ENCODE data around the gene GABARAPL2. TPM values are rescaled to one million over a fixed set of nuclear protein-coding genes. Genes with fewer than 3 reads are reported as not detected.
"Not testable (repeated sequence)": the region's sequence is repeated elsewhere in the genome, so short reads cannot be mapped to it uniquely, and the experiment has no call there.

GABARAPL2 gene, protein sequence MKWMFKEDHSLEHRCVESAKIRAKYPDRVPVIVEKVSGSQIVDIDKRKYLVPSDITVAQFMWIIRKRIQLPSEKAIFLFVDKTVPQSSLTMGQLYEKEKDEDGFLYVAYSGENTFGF
- 94.1 and 105 TPM in 2 replicates for total RNA-seq
- 255 TPM for polyA plus RNA-seq (2012)

DNA sequence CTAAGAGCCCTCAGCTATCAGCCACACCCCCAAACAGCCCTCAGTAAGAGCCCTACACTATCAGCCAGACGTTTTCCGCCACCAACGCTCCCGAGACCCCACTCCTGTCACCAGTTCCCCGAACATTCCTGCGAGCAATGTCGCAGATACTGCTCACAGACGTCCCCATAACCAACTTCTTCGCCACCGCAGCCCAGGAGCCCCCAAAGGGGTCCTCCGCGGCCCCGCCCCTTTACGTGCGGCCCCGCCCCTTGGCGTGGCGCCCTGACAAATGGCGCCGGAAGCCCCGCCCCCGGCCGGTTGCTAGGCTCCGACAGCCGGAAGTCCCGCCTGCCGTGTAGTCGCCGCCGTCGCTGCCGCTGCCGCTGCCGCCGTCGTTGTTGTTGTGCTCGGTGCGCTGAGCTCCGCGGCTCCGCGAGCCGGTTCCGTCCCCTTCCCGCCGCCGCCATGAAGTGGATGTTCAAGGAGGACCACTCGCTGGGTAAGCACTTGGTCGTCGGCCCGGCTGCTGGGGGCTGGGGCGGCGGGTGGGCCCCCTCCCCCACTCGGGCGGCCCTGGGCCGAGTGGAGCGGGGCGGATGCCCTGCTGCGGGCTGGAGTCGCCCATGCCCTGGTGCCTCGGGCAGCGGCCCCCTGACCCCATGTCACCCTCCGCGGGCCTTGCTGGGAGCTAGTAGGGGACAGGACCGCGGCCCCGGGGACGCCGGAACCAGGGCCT lies at the start of gene GABARAPL2:
Gene GABARAPL2 (plus strand): TSS at position 340 of the 718 bp plus-strand sequence. CDS start 108 bp downstream, at position 448.
- peak; percentile 83 for DNase-seq (ENCODE audit: low read depth)

DNA sequence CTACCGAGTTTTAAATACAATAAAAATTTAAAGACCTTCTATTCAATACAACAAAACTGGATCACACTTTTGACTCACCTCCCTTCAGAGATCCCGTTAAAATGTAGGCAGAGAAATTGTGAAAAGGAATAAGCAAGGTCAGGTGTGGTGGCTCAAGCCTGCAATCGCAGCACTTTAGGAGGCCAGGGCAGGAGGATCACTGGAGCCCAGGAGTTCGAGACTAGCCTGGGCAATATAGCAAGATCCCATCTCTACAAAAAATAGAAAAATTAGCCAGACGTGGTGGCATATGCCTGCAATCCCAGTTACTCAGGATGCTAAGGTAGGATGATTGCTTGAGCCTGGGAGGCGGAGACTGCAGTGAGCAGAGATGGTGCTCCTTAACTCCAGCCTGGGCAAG lies 47.0 kb upstream of the GABARAPL2 start:
- DNase-seq (ENCODE audit: low read depth) = no peak

DNA sequence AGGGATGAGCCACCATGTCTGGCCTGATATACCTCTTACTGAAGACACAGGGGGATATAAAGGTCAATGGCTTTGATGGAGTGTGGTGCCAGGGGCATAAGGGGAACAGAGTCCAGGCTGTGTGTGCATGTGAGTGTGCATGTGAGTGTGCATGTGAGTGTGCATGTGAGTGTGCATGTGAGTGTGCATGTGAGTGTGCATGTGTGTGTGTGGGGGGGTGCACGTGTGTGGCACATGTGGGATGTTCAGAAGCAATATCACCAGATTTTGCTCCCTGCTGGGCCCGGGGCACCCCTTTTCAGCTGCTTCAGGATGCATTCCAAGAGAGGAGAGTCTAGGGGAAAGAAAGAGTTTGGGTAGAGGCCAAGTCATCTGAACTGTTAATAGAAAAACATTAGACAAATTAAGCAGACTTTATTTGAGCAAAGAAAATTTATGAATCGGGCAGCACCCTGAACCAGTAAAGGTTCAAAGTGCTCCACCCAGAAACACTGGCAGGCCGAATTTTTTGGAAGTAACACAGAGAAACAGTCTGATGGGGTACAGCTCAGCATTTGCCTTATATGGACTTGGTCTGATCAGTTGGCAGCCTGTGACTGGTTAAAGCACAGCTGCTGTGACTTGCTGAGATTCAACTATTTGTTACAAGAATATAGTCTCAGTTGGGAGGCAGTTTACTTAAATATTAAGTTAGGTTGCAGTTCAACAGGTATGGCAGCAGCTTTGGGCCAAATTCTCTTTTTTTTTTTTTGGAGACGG lies 40.0 kb upstream of the GABARAPL2 start:
- DNase-seq (ENCODE audit: low read depth) = no peak

DNA sequence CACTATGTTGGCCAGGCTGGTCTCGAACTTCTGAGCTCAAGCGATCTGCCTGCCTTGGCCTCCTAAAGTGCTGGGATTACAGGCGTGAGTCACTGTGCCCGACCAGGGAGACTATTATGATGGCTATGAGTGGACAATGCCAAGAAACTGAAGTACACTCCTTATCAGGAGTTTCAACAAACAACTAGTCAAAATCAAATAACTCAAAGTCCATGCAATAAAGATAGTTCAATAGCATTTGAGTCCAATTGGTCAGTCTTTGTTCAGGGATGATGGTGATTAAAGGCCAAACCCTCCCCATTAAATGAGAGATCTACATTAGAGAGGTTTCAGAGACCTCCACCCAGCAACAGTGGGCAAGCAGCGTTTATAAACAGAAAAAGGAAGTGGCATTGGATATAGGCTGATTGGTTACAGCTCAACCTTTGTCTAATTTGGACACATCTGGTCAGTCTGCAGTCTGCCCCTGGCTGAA lies 38.3 kb upstream of the GABARAPL2 start:
- DNase-seq (ENCODE audit: low read depth) = no peak

DNA sequence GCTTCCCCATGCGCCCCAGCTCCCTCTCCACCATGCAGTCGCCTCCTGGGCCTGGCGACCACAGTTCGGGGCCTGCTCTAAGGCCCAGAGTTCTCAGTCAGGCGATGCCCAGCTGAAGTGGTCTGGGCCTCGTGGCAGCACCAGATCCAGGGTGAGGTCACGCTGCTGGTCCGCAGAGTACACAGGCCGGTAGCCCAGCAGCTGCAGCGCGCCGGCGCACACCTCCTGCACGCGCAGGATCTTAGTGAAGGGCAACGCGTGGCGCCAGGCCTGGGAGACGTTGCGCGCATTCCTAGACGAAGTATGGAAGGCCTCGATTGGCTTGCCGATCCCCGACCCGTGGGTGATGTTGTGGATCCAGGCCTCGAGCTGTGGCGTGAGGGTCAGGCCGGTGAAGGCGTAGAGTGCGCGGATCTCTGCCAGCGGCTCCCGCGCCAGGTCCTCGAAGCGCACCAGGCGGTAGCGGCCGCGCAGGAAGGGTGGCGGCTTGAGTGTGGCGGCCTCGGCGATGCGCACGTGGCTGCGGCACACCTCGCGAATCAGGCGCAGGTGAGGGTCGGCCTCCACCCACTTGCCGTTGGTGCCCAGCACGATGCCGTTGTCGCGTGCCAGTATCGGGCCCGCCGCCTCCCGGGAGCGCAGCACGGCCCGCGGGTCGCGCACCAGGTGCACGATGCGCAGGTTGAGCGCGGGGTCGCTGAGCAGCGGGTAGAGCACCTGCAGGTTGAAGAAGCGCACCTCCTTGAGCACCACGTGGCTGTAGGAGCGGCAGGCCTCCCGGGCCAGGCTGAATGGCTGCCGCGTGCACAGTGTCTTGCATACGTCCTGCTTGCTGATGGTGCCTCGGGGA lies 36.9 kb upstream of the GABARAPL2 start:
- no peak for DNase-seq (ENCODE audit: low read depth)

DNA sequence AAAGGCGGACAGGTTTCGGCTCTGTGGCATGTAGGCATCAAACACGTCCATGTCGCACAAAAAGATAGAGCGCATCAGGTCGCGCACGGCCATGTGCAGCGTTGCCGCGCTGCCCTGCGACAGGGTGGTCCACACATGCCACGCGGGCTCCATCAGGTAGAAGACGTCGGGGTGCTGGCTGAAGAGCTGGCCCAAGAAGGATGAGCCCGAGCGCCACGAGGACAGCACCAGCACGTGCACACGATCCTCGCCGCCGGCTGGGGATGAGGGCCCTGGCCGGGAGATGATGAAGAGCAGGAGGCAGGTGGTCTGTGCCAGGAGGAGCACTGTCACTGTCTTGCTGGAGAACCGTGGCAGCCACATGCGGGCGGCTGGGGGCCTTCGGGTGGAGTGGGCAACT lies 36.2 kb upstream of the GABARAPL2 start:
- no peak for DNase-seq (ENCODE audit: low read depth)

DNA sequence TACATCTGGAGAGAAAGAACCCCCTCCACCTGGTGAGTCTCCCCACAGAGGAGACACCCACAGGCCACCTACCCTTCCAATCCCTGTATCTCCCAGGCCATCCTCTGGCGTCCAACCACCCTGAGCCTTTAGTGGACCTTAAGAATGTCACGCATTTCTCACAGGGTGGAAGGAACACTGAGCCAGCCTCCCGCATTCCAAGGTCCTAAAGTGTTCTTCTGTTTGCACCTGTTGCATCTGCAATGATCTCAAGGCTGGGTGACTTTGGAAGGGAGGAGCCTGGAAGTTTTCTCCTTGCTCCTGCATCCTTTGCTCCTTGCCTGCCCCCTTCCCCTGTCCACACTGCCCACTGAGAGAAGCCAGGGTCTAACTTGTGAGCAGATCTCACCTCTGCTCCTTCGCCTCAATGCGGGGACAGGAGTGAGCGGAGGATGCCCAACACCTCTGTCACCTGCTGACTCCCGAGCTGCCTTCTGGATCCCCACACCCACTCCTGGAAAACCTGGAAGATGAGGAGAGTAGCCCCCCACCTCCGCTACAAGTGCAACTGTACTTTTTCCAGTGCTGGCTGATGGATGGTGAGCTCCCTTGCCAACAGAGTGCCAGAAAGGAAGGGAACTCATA lies 33.9 kb upstream of the GABARAPL2 start:
- no peak for DNase-seq (ENCODE audit: low read depth)

DNA sequence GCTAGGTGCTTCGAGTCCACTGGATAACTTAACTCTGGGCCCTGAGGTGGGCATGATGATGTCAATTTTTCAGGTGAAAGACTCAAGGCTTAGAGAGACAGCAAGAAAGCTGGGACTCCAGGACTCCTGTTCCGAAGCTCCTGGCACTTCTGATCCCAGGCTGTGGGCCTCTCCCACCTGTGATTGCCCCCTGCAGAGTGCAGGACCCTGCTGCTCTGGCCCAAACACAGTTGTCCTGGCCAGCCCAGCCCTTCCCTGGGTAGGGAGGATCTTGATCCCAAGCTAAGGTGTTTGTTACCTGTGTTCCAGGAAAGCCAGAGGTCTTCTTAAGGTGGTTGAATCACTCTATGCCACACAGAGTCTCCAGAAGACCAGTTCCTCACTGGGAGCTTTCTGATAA lies 33.4 kb upstream of the GABARAPL2 start:
- DNase-seq (ENCODE audit: low read depth) = no peak

DNA sequence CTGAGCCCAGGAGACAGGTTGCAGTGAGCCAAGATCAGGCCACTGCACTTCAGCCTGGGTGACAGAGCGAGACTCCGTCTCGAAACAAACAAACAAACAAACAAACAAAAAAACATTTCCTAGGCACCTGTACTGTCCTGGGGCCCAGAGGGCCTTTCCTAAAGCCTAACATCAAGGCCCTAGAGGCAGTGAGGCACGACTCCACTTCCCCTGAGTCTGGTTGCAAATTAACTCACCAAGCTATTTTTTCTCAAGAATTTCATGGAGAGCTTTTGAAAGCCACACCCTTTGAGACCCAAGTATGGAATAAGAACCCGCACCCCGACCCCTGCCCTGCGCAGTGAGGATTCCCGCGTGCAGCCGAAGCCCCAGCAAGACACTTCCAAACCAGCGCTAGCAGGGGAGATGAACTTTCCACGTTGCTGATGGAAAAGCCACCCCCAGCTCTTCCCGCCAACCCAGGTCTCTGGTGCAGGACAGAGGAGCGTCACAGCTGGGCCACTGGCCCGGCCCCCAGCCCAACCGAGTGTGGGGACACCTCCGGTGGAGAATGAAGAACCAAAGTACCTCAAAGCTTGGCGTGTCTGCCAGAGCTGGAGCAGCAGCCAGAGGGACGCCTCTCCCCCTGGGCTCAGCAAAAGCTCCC lies 31.5 kb upstream of the GABARAPL2 start:
- DNase-seq (ENCODE audit: low read depth) = no peak

DNA sequence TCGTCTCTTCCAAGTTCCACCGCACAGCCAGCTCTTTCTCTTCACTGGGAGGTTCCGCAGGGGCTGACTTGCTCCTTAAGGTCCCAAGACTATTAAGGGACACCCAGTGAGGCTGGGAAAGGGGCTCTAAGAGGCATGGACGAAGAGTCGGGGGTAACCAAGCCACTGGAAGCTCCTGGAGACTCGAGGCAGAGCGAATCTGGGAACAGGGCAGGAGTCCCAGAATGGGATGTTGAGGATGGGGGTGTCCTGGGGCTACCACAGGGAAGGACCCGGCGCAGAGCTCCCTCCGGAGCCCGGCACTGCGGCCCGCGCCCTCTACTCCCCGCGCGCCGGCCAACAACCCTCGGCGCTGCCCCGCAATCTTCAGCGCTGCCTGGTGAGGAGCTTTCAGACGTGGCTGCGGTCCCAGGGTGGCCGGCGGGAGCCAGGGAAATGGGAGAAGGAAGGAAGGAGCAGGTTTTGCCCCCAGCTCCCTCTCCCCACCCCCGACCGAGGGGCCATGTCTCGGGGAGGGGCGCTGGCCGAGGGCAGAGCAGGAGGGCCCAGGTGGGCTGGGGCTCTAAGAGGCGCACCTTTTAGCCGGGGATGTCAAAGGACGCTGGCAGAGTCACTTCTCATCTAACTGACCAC lies 30.9 kb upstream of the GABARAPL2 start:
- no peak for DNase-seq (ENCODE audit: low read depth)

DNA sequence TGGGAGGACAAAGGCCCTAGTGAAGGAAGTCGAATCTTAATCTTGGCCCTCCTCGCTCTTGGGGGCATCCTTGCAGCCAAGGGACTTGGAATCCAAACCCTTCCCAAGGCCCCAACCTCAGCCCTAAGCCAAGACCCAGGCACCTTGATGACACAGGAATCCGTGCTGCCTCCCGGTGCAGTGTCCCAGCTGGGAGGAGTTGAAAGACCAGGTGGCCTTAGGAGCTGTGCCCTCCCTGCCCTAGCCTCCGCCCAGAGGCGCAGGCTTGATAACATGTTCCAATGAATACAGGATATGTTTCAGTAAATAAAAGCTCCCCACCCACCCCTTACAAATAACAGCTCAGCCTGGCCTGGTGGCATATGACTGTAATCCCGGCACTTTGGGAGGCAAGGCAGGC lies 30.3 kb upstream of the GABARAPL2 start, which contains the start of gene CHST5:
Gene CHST5 (minus strand): TSS at position 208 of the 400 bp plus-strand sequence. CDS start 5,724 bp downstream, outside the sequence.
- no peak for DNase-seq (ENCODE audit: low read depth)

DNA sequence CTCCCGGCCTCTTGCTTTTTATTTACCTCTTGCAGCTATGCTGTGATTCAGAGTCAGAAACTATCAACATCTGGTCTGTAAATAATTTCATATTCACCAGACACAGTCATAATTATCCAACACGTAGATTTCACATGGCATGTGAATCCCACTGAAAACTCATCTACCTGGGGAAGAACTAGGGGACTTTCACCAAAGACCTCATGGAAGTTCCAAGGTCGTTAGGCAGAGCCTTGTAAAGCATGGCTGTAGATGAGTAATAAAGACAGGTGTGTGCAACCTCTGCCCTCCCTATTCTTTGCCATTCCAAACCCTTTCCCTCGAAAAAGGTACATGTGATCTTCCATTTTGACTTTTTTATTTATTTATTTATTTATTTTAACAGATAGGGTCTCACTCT lies 28.4 kb upstream of the GABARAPL2 start:
- DNase-seq (ENCODE audit: low read depth) = no peak

DNA sequence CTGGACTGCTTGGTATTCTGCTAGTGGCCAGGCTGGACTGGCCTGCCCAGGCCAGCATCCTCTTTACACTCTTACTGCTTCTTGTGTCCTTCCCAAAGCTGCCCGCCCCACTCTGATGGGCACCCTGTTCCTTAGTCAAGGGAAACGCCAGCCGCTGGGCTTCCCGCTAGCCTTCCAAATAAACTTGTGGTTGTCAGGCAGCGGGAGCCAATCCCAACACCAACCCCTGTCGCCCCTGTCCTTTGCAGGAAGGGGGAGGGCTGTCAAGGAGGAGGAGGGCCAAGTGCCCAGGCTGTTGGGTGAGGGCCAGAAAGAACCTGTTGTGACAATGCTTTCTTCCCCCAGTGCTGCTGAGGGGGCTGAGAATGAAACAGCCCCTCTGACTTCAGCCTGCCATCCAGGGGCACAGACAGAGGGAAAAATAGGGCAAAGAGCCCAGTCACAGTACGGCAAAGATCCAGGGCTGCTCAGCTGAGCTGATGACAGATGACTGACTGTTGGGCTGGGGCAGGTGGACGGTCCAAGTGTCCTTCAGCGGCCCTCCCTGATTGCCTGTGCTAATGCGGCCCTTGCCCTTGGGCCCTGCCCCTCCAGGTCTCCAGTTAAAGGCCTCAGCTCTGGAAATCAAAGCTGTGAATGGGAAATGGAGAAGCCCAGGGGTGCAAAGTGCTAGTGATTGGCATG lies 27.2 kb upstream of the GABARAPL2 start:
- DNase-seq (ENCODE audit: low read depth) = not testable (repeated sequence)

DNA sequence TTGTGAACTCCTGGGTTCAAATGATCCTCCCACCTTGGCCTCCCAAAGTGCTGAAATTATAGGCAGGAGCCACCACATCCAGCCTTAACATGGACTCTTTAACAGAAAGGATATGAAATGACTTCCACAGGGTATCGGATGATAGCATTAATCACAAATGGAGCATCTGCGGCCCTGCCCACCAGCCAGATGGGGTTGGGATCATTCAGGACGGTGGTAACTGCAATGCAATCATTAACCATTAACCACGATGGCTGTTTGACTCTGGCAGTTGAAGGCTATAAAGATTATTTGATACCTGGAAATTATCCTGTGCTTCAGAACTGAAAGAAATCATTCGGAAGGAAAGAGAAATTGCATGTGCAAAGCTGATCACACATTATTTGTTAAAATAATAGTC lies 24.9 kb upstream of the GABARAPL2 start:
- DNase-seq (ENCODE audit: low read depth) = no peak

DNA sequence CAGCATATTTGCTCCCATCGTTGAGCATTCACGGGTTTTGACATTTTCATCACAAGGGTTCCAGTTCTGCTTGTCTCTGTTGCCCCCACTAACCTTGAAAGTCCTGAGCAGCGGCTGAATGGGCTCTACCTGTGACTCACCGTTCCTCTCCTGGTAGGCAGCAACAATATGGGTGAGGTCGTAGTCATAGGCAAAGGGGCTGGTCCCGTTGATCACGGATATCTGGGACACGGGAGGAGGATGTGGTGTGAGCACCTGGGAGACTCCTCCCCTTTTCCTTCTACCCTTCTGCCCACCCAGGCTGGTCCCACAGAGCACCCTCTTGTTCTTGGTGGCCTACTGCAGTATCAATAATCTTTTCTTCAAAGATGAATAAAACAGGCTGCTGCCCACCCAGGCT lies 23.7 kb upstream of the GABARAPL2 start:
- DNase-seq (ENCODE audit: low read depth) = not testable (repeated sequence)

DNA sequence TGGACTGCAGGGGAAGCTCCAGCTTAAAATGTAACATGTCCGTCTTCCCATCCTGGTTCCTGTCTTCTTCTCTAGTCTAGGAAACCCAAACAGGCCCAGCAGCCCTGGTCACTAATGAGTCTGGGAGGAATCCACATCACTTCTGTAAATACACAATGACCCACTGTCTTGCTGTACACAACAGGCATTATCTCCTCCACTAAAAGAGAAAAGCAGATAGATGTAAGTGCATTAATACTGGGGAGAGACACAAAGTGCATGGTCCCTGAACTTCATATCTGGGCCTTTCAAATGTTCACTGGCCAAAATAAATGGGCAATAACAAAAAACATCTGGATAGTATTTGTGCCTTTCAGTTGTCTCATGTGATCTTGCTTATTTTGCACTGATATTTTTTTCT lies 20.3 kb upstream of the GABARAPL2 start:
- not testable (repeated sequence) for DNase-seq (ENCODE audit: low read depth)

DNA sequence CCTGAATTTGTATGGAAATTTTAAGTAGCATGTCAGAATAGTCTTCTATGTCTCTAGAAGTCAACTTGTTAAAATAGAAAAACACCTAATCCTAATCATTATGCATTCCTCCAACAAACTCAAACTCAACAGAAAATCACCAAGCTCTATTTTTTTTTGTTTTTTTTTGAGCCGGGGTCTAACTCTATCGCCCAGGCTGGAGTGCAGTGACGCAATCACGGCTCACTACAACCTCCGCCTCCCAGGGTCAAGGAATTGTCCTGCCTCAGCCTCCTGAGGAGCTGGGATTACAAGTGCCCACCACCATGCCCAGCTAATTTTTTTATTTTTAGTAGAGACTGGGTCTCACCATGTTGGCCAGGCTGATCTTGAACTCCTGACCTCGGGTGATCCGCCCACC lies 19.9 kb upstream of the GABARAPL2 start:
- no peak for DNase-seq (ENCODE audit: low read depth)

DNA sequence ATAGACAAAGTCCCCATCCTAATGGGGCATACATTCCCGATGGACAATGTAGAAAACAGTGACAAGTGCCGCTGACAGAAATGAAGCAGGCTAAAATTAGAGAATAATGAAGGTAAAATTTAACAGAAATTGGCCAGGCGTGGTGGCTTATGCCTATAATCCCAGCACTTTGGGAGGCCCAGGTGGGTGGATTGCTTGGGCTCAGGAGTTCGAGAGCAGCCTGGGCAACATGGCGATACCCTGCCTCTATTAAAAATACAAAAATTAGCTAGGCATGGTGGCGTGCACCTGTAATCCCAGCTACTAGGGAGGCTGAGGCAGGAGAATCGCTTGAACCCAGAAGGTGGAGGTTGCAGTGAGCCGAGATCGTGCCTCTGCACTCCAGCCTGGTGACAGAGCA lies 17.7 kb upstream of the GABARAPL2 start:
- DNase-seq (ENCODE audit: low read depth) = not testable (repeated sequence)

DNA sequence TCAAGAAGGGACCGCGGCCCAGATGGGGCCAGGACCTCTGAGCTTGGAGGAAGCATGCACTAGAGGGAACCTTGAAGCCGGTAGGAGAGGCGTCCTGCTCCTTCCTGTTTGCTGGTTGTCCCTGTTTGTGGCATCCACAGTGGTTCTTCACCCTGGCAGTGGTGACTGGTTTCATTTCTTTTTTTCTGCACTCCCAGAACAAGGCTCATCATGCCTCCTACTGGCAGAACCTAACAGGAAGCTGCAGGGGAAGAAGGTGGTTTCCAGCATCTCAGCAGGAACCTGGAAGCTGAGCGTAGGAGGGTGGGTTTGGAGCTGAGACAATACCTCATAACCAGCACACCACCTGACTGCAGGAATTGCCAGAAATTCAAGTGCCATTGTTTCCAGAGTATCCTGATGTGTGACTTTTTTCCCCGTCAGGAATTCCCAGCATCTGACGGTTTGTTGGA lies 15.9 kb upstream of the GABARAPL2 start:
- peak; percentile 43 for DNase-seq (ENCODE audit: low read depth)

All from myocyte (in vitro differentiated cells).